GM23248 (cell line): Measurements from ENCODE around the gene PPP1R9A. TPM values are rescaled to one million over a fixed set of nuclear protein-coding genes. Genes with fewer than 3 reads are reported as not detected.

Source experiments
- DNase-seq: peaks from one replicate; pipeline ENCODE4 v3.0.0-alpha.2; 2015
- H2AFZ ChIP-seq: fragments of 200-600 bp; sonication (generic); 2 replicates; pipeline ENCODE4 v1.6.1; 2016; ENCODE audit warnings: antibody characterized with exemption
- H3F3A ChIP-seq: fragments of 200-600 bp; sonication (generic); 2 replicates; pipeline ENCODE4 v1.6.1; 2016; ENCODE audit warnings: mild to moderate bottlenecking, antibody characterized with exemption, mixed run types; ENCODE audit not compliant: insufficient read depth
- H3K27ac ChIP-seq: fragments of 200-600 bp; sonication (generic); 2 replicates; pipeline ENCODE4 v1.5.1; 2016; ENCODE audit warnings: mild to moderate bottlenecking
- H3K27me3 ChIP-seq: fragments of 200-600 bp; sonication (generic); replicated peaks from 2 replicates; pipeline ENCODE4 v1.6.1; 2016; ENCODE audit warnings: mild to moderate bottlenecking; ENCODE audit not compliant: insufficient read depth
- H3K36me3 ChIP-seq: fragments of 200-600 bp; sonication (generic); 2 replicates; pipeline ENCODE4 v1.6.1; 2016; ENCODE audit warnings: low read depth, mild to moderate bottlenecking
- H3K4me1 ChIP-seq: fragments of 200-600 bp; sonication (generic); 2 replicates; pipeline ENCODE4 v1.6.1; 2016; ENCODE audit warnings: mild to moderate bottlenecking; ENCODE audit not compliant: insufficient read depth
- H3K4me2 ChIP-seq: fragments of 200-600 bp; sonication (generic); one replicate; pipeline ENCODE4 v1.6.1; 2016; ENCODE audit warnings: mild to moderate bottlenecking; ENCODE audit not compliant: unreplicated experiment
- H3K4me3 ChIP-seq: fragments of 200-600 bp; sonication (generic); 2 replicates; pipeline ENCODE4 v1.5.1; 2016; ENCODE audit warnings: mild to moderate bottlenecking
- H3K79me2 ChIP-seq: fragments of 200-600 bp; sonication (generic); 2 replicates; pipeline ENCODE4 v1.6.1; 2016; ENCODE audit warnings: mild to moderate bottlenecking; ENCODE audit not compliant: insufficient read depth
- H3K9ac ChIP-seq: fragments of 200-600 bp; sonication (generic); 2 replicates; pipeline ENCODE4 v1.6.1; 2016; ENCODE audit warnings: mild to moderate bottlenecking
- H3K9me2 ChIP-seq: fragments of 200-600 bp; sonication (generic); 2 replicates; pipeline ENCODE4 v1.6.1; 2016; ENCODE audit warnings: mixed run types, mild to moderate bottlenecking, moderate library complexity; ENCODE audit not compliant: insufficient read depth
- H3K9me3 ChIP-seq: fragments of 200-600 bp; sonication (generic); one replicate; pipeline ENCODE4 v1.6.1; 2017; ENCODE audit warnings: low read depth
- H4K20me1 ChIP-seq: fragments of 200-600 bp; sonication (generic); 2 replicates; pipeline ENCODE4 v1.6.0; 2016; ENCODE audit not compliant: insufficient read depth
- EZH2 ChIP-seq: fragments of 200-600 bp; sonication (generic); IDR thresholded peaks from 2 replicates; pipeline ENCODE4 v1.6.1; 2018; ENCODE audit warnings: antibody characterized with exemption, mild to moderate bottlenecking; ENCODE audit not compliant: insufficient read depth, poor library complexity, severe bottlenecking
- EZH2phosphoT487 ChIP-seq: fragments of 200-600 bp; sonication (generic); IDR thresholded peaks from 2 replicates; pipeline ENCODE4 v1.6.1; 2018; ENCODE audit warnings: antibody characterized with exemption, moderate library complexity, mild to moderate bottlenecking, low read depth; ENCODE audit not compliant: insufficient read depth
- WGBS, 2 experiments: methylation state at CpG; one replicate each; pipeline ENCODE4 v1.1.6; 2015 to 2017; ENCODE audit warnings: low lambda C conversion rate in 2 of 2, low coverage in 1 of 2; ENCODE audit errors: missing lambda C conversion rate in 2 of 2; 5-methylcytosine and 5-hydroxymethylcytosine counted together
- in situ Hi-C: fragments of 300-500 bp; cut with MboI; formaldehyde crosslinking; loops from 2 replicates; pipeline ENCODE4 v1.15.0; 2020
- polyA plus RNA-seq: library from polyadenylated mRNA; unstranded; fragments of >200 nt; fragmentation: Nextera tagmentation; extraction: Ambion mirVana; gene quantifications from 2 replicates; pipeline ENCODE4 v1.2.1, GENCODE V29; 2016
- total RNA-seq: library from RNA; depleted of rRNA; stranded (reverse); fragments of >200 nt; shearing (Covaris generic); gene quantifications from 2 replicates; pipeline ENCODE4 v1.2.3, GENCODE V29; 2014

PPP1R9A gene
- total and polyA plus RNA-seq, 2 experiments from 2014 or later = 0.03 TPM; not detected in 1

DNA sequence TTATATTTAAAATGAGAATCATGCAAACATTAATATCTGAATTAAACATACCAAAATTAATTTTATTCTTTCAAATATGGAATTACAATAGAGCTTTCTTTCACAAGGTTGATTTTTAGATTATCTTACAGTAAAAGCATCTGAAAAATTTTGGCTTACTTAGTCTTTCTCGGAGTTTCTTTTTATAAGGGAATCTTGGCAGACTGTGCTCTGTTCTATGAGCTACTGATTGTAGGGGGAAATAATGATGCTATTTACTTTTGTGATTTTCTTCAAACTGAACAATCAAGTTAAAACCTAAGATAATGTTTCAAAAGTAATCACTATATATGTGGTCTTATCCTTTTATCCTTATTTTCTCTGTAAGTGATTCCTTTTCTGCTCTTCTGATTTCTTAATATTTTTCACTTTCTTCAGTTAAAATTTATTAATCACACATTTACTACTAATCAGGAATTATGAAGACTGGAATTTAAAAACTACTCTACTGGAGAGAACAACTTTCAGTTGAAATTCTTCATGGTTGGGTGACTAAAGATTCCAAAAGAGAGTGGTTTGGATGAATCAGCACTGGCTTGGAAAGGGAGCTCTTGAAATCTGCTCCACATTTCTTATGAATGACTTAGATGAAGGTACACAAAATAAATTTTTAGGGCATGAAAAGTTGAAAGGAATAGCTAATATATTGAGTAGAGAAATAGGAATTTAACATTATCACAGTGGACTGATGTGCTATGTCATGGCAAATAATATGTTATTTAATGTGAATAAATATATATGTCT is 103.9 kb downstream of the PPP1R9A start:
- H3K27me3 ChIP-seq = no peaks in the 10 kb centered on the region
- WGBS, 2 experiments = 0 to 2% methylated on average over 1 of the region's 1 CpG
- no peaks in the 10 kb centered on the region for H3K36me3 ChIP-seq
- H3K27ac ChIP-seq = peak overlapping the region; percentile 57
- peaks cover 19% of the 10 kb centered on the region for H3K4me1 ChIP-seq
- peak overlapping the region; percentile 71 for H3K4me2 ChIP-seq
- TF ChIP-seq EZH2 (no peak), EZH2phosphoT487 (no peak)
- H3K9ac ChIP-seq = peak overlapping the region; percentile 1; the same call in 1 of the 2 replicates
- in situ Hi-C loops = loop anchor here (25.0 kb wide), 1 partner anchor 724 kb away; no protein-coding TSS in a partner anchor
- no peaks in the 10 kb centered on the region for H4K20me1 ChIP-seq
- H3K4me3 ChIP-seq = peak overlapping the region; percentile 18; the same call in 1 of the 2 replicates
- DNase-seq = peak; percentile 87
- H3F3A ChIP-seq = peaks cover 23% of the 10 kb centered on the region
- no peaks in the 10 kb centered on the region for H3K9me2 ChIP-seq
- no peak overlapping the region for H2AFZ ChIP-seq
- no peaks in the 10 kb centered on the region for H3K9me3 ChIP-seq
- H3K79me2 ChIP-seq = no peaks in the 10 kb centered on the region

DNA sequence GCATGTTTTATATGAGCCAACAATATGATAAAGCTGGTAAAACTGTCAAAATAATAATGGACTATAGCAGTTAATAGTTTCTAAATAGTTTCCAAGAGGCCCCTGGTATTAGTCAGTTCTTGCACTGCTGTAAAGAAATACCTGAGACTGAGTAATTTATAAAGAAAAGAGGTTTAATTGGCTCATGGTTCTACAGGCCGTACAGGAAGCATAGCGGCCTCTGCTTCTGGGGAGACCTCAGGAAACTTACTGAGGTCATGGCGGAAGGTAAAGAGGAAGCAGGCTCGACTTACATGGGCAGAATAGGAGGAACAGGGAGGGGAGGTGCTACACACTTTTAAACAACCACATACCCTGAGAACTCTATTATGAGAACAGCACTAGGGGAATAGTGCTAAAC is 104.6 kb downstream of the PPP1R9A start:
- peak overlapping the region; percentile 57 for H3K27ac ChIP-seq
- H3K9me3 ChIP-seq = no peaks in the 10 kb centered on the region
- no peak overlapping the region for H3K4me3 ChIP-seq
- TF ChIP-seq EZH2phosphoT487 = no peak
- TF ChIP-seq EZH2 = no peak
- in situ Hi-C loops = loop anchor here (25.0 kb wide), 1 partner anchor 725 kb away; no protein-coding TSS in a partner anchor
- H3K4me2 ChIP-seq = no peak overlapping the region
- WGBS, 2 experiments = 72 to 74% methylated on average over 4 of the region's 4 CpGs
- H3K4me1 ChIP-seq = peaks cover 19% of the 10 kb centered on the region
- no peaks in the 10 kb centered on the region for H3K36me3 ChIP-seq
- no peaks in the 10 kb centered on the region for H4K20me1 ChIP-seq
- H3K9me2 ChIP-seq = no peaks in the 10 kb centered on the region
- peaks cover 23% of the 10 kb centered on the region for H3F3A ChIP-seq
- peak overlapping the region; percentile 7; the same call in 1 of the 2 replicates for H2AFZ ChIP-seq
- no peaks in the 10 kb centered on the region for H3K27me3 ChIP-seq
- H3K9ac ChIP-seq = no peak overlapping the region
- peak; percentile 21 for DNase-seq
- no peaks in the 10 kb centered on the region for H3K79me2 ChIP-seq

DNA sequence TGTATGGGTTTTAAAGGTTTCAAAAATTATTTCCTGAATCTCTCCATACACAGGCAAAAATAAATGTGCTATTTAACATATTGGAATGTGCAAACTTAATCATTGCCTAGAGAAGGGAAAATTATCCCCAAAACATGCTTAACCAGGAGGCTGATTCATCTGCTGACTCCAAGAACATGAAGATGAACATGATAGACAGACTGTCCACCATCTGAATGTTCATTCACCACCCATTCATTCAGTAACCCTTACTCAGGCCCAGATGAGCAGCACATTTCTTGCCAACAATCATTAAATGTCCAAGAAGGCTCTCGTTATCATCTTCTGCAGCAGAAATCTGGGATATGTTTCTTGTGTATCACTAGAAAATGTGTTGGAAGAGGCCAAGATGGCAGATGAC is 110.6 kb downstream of the PPP1R9A start:
- Histone ChIP-seq H3K9me2 (no peaks in the 10 kb centered on the region), H3K4me3 (no peak overlapping the region), H3K9me3 (no peaks in the 10 kb centered on the region), H2AFZ (no peak overlapping the region), H3K4me2 (no peak overlapping the region), H4K20me1 (no peaks in the 10 kb centered on the region), H3F3A (no peaks in the 10 kb centered on the region), H3K4me1 (0 out of 2 replicates have a peak, but pooled peaks cover 6% of the 10 kb centered on the region), H3K27ac (no peak overlapping the region), H3K36me3 (no peaks in the 10 kb centered on the region), H3K9ac (no peak overlapping the region), H3K27me3 (no peaks in the 10 kb centered on the region), H3K79me2 (no peaks in the 10 kb centered on the region)
- in situ Hi-C loops = loop anchor here (25.0 kb wide), 1 partner anchor 731 kb away; no protein-coding TSS in a partner anchor
- no peak for TF ChIP-seq EZH2phosphoT487
- no peak for TF ChIP-seq EZH2
- no peak for DNase-seq
- WGBS, 2 experiments = 35 to 53% methylated on average over 1 of the region's 1 CpG

DNA sequence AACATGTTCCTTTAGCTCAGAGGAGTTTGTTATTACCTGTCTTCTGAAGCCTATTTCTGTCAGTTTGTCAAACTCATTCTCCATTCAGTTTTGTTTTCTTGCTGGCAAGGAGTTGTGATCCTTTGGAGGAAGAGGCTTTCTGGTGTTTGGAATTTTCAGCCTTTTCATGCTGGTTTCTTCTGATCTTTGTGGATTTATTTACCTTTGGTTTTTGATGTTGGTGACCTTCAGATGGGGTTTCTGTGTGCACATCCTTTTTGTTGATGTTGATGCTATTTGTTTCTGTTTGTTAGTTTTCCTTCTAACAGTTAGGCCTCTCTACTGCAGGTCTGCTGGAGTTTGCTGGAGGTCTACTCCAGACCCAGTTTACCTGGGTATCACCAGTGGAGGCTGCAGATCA is 118.6 kb downstream of the PPP1R9A start:
- in situ Hi-C loops = loop anchor here (25.0 kb wide), 1 partner anchor 564 kb away; no protein-coding TSS in a partner anchor
- H3K9me3 ChIP-seq = no peaks in the 10 kb centered on the region
- no peaks in the 10 kb centered on the region for H3K9me2 ChIP-seq
- no peak for DNase-seq
- TF ChIP-seq EZH2 = no peak
- no peak for TF ChIP-seq EZH2phosphoT487
- no peaks in the 10 kb centered on the region for H3F3A ChIP-seq
- no peak overlapping the region for H2AFZ ChIP-seq
- no peaks in the 10 kb centered on the region for H3K36me3 ChIP-seq
- no peaks in the 10 kb centered on the region for H3K4me1 ChIP-seq
- H3K4me3 ChIP-seq = no peak overlapping the region
- H3K79me2 ChIP-seq = no peaks in the 10 kb centered on the region
- H4K20me1 ChIP-seq = no peaks in the 10 kb centered on the region
- no peak overlapping the region for H3K9ac ChIP-seq
- H3K4me2 ChIP-seq = no peak overlapping the region
- H3K27ac ChIP-seq = no peak overlapping the region
- H3K27me3 ChIP-seq = no peaks in the 10 kb centered on the region
